ENCODE measurements around the gene NR2F6. TPM values are rescaled to one million over a fixed set of nuclear protein-coding genes. Genes with fewer than 3 reads are reported as not detected.

Gene NR2F6
- total and polyA plus RNA-seq, 9 donors, result 26.5 to 37.9 (median 31.2) TPM

DNA sequence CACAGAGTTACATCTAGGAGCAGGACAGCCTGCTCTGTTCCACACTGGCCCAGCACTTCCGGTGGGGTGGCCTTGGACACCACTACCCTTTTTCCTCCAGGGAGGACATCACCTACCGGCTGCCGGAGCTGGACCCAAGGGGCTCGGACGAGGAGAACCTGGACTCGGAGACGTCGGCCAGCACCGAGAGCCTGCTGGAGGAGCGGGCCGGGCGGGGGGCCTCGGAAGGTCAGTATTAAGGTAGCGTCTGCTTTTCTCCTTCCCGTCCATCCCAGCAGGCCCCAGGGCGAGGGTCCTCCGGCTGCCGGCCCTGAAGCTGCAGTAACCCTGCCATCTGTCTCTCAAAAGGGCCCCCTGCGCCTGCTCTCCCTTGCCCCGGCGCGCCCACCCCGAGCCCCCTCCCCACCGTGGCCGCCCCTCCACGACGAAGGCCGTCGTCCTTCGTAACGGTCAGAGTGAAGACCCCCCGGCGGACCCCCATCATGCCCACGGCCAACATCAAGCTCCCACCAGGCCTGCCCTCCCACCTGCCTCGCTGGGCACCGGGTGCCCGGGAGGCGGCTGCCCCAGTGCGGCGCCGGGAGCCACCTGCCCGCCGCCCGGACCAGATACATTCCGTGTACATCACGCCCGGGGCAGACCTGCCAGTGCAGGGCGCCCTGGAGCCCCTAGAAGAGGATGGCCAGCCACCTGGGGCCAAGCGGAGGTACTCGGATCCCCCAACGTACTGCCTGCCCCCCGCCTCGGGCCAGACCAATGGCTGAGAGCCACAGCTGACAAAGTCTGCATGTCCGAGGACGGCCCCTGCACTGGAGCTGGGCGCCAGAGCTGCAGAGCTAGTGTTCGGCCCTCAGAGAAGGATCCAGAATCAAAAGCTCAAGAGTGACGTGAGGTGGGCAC lies 33.9 kb downstream of the NR2F6 start:
- Histone ChIP-seq H3K27ac (ENCODE audit: low read length) (no peak overlapping the region), H3K27me3 (ENCODE audit: control insufficient read depth, insufficient read depth, low read length) (no peaks in the 10 kb centered on the region), H3K4me3 (ENCODE audit: low read length) (no peak overlapping the region), H3K36me3 (ENCODE audit: control insufficient read depth, insufficient read depth, low read length) (peaks cover 49% of the 10 kb centered on the region), H3K4me1 (ENCODE audit: control insufficient read depth, insufficient read depth, low read length) (peaks cover 15% of the 10 kb centered on the region), H3K9me3 (replicated peaks; ENCODE audit: control insufficient read depth, low read depth, low read length) (no peaks in the 10 kb centered on the region)
- no peak for DNase-seq
- WGBS (ENCODE audit: insufficient coverage), result 86% methylated on average over 53 of the region's 58 CpGs

DNA sequence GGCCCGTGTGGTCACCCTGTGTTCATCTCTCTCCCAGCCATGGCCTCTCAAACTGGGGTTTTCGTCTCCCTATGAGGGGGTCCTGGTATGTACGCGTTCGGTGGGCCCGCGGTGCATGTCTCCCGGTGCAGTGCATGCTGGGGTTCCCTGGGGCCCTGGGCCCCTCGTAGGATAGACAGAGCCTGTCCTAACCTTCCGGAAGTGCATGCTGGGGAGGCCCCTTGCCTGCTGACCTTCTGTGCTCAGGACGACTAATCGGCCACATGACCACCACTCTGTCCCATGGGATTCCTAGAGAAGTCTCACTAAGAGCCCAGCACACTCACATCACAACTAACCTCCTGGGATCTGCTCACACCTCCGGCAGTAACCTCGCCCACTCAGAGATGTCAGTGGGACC lies 35.4 kb downstream of the NR2F6 start:
- Histone ChIP-seq H3K27ac (ENCODE audit: low read length) (no peak overlapping the region), H3K9me3 (replicated peaks; ENCODE audit: control insufficient read depth, low read depth, low read length) (no peaks in the 10 kb centered on the region), H3K36me3 (ENCODE audit: control insufficient read depth, insufficient read depth, low read length) (peaks cover 56% of the 10 kb centered on the region), H3K4me1 (ENCODE audit: control insufficient read depth, insufficient read depth, low read length) (peaks cover 8% of the 10 kb centered on the region), H3K27me3 (ENCODE audit: control insufficient read depth, insufficient read depth, low read length) (no peaks in the 10 kb centered on the region), H3K4me3 (ENCODE audit: low read length) (no peak overlapping the region)
- 88% methylated on average over 11 of the region's 14 CpGs for WGBS (ENCODE audit: insufficient coverage)
- no peak for DNase-seq

DNA sequence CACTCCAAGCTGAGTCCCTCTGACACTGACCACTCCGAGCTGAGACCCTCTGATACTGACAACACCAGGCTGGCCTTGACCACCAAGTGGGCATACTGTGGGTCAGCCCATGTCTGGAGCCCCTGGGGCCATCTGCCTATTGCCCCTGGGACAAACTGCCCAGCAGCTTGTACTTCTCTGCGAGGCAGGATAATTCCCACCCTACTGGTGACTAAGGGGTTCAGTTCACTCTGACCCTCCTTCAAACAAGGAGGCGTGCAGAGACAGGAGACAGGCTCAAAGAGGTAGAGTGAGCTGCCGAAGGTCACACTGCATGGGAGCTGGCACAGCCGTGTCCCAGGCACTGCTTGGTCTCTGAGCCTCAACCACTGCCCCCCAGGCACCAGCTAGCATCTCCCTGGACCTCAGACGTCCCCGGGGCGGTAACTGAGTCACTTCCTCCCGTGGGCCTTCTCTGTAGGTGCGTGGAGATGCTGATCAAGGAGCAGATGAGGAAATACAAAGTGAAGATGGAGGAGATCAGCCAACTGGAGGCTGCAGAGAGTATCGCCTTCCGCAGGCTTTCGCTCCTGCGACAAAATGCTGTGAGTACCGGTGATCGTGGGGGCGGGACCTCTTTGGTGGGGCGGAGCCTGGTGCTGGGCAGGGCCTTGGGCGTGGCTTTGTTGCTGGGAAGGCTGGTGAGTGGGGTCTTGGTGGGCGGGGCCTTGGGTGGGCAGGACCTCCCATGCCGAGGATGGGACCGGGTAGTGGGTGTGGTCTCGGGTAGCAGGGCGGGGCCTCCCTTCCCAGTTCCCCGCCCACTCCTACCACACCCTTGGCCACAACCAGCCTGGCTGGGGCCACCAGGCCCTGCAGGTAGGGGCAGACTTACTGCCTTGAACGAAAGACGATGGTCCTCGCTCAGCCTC lies 36.3 kb downstream of the NR2F6 start:
- Histone ChIP-seq H3K9me3 (replicated peaks; ENCODE audit: control insufficient read depth, low read depth, low read length) (no peaks in the 10 kb centered on the region), H3K36me3 (ENCODE audit: control insufficient read depth, insufficient read depth, low read length) (peaks cover 63% of the 10 kb centered on the region), H3K27ac (ENCODE audit: low read length) (no peak overlapping the region), H3K4me3 (ENCODE audit: low read length) (no peak overlapping the region), H3K4me1 (ENCODE audit: control insufficient read depth, insufficient read depth, low read length) (peaks cover 2% of the 10 kb centered on the region), H3K27me3 (ENCODE audit: control insufficient read depth, insufficient read depth, low read length) (no peaks in the 10 kb centered on the region)
- DNase-seq, result no peak
- 77% methylated on average over 17 of the region's 28 CpGs for WGBS (ENCODE audit: insufficient coverage)

DNA sequence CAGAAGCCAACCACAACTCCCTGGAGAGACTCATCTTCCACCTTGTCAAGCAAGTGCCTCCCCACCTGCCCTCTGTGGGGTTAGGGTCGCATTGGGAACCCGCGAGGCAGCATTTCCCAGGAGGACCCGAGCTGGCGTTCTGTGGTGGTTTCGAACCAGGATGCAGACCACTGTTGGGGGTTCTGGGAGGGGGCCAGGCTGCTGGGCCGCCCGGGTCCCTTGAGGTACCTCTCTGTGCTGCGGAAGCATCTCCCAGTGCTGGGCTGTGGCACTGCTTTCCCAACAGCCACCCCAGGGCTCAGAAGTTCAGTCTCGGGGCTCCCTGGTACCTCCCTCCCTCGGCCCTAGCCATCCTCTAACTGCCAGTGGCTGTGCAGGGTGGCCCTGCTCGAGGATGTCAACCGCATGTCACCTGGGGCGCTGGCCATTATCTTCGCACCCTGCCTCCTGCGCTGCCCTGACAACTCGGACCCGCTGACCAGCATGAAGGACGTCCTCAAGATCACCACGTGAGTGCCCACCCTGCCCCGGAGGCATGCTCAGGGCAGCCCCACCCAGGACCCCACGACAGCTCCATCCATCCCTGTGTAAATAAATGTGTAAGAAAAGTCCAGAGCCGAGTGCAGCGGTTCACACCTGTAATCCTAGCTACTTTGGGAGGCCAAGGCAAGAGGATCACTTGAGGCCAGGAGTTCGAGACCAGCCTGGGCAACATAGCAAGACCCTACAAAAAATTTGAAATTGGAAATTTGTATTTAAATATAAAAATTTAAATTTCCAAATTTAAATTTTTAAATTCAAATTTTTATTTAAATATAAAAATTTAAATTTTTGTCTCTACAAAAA lies 38.8 kb downstream of the NR2F6 start:
- no peak overlapping the region for H3K27ac ChIP-seq (ENCODE audit: low read length)
- 88% methylated on average over 13 of the region's 25 CpGs for WGBS (ENCODE audit: insufficient coverage)
- peaks cover 68% of the 10 kb centered on the region for H3K36me3 ChIP-seq (ENCODE audit: control insufficient read depth, insufficient read depth, low read length)
- DNase-seq, result no peak
- H3K9me3 ChIP-seq (replicated peaks; ENCODE audit: control insufficient read depth, low read depth, low read length), result no peaks in the 10 kb centered on the region
- H3K27me3 ChIP-seq (ENCODE audit: control insufficient read depth, insufficient read depth, low read length), result no peaks in the 10 kb centered on the region
- H3K4me3 ChIP-seq (ENCODE audit: low read length), result no peak overlapping the region
- H3K4me1 ChIP-seq (ENCODE audit: control insufficient read depth, insufficient read depth, low read length), result no peaks in the 10 kb centered on the region

DNA sequence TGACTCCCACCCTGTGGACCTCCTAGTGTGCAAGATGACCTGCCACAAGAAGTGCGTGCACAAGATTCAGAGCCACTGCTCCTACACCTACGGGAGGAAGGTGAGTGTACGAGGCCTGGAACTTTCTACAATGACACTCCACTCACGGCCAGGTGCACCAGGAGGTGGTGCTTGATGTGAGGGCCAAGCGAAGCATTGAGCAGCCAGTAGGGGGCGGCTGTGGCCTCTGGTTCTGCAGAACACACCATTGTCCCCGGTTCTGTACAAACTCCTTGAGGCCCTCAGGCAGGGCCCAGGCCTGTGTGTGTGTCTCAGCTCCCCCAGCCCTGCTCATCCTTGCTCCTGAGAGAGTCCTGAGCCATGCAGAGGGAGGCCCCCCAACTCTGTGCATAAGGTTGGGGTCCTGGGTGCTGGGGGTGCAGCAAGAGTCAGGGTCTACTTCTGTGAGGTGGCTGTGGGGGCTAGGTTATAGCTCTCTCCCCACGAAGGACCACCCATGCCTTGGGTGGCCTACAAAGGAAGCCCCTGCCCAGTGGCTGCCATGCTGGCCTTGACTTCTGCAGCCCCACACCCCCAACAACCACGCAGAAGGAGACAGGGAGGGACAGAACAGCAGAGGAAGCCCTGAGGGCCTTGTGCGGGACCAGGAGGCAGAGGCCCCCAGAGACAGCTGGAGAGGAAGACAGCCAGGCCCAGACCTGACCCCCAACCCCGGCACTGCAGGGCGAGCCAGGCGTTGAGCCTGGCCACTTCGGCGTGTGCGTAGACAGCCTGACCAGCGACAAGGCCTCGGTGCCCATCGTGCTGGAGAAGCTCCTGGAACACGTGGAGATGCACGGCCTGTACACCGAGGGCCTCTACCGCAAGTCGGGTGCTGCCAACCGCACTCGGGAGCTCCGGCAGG lies 40.2 kb downstream of the NR2F6 start:
- no peak for DNase-seq
- peaks cover 76% of the 10 kb centered on the region for H3K36me3 ChIP-seq (ENCODE audit: control insufficient read depth, insufficient read depth, low read length)
- H3K27ac ChIP-seq (ENCODE audit: low read length), result no peak overlapping the region
- WGBS (ENCODE audit: insufficient coverage), result 82% methylated on average over 24 of the region's 27 CpGs
- no peaks in the 10 kb centered on the region for H3K4me1 ChIP-seq (ENCODE audit: control insufficient read depth, insufficient read depth, low read length)
- H3K27me3 ChIP-seq (ENCODE audit: control insufficient read depth, insufficient read depth, low read length), result no peaks in the 10 kb centered on the region
- H3K4me3 ChIP-seq (ENCODE audit: low read length), result no peak overlapping the region
- no peaks in the 10 kb centered on the region for H3K9me3 ChIP-seq (replicated peaks; ENCODE audit: control insufficient read depth, low read depth, low read length)

DNA sequence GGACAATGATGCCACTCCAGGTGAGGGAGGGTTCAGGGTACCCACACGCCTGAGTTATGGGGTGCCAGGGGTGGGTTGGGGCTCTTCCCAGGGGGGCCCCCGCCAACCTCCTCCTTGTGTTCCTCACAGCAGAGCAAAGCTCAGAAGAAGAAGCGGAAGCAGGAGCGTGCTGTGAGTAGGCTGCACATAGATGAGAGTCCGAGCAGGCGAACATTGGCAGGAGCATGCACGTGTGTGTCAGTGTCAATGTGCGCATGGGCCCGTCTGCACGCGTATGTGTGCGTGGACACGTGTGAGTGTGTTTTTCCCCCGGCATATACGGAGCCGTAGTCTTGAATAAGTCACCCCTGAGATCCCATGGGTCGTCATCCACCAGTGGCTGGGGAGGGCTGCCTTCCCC lies 43.0 kb downstream of the NR2F6 start:
- Histone ChIP-seq H3K4me1 (ENCODE audit: control insufficient read depth, insufficient read depth, low read length) (no peaks in the 10 kb centered on the region), H3K27me3 (ENCODE audit: control insufficient read depth, insufficient read depth, low read length) (no peaks in the 10 kb centered on the region), H3K36me3 (ENCODE audit: control insufficient read depth, insufficient read depth, low read length) (peaks cover 77% of the 10 kb centered on the region), H3K4me3 (ENCODE audit: low read length) (no peak overlapping the region), H3K9me3 (replicated peaks; ENCODE audit: control insufficient read depth, low read depth, low read length) (no peaks in the 10 kb centered on the region), H3K27ac (ENCODE audit: low read length) (no peak overlapping the region)
- 88% methylated on average over 16 of the region's 17 CpGs for WGBS (ENCODE audit: insufficient coverage)
- no peak for DNase-seq

DNA sequence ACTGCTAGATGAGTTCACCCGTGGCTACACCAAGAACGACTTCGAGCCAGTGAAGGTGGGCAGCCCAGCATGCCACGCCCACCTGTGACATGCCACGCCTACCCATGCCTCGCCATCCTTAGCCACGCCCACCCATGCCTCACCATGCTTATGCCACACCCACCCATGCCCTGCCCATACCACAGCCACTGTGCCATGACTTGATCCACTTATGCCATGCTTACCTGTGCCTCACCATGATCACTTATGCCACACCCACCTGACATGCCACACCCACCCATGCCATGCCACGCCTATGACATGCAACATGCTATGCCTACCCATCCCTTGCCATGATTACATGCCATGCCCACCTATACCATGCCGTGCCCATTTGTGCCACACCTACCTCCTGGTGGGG lies 43.5 kb downstream of the NR2F6 start:
- Histone ChIP-seq H3K36me3 (ENCODE audit: control insufficient read depth, insufficient read depth, low read length) (peaks cover 81% of the 10 kb centered on the region), H3K27me3 (ENCODE audit: control insufficient read depth, insufficient read depth, low read length) (no peaks in the 10 kb centered on the region)
- 84% methylated on average over 8 of the region's 9 CpGs for WGBS (ENCODE audit: insufficient coverage)

DNA sequence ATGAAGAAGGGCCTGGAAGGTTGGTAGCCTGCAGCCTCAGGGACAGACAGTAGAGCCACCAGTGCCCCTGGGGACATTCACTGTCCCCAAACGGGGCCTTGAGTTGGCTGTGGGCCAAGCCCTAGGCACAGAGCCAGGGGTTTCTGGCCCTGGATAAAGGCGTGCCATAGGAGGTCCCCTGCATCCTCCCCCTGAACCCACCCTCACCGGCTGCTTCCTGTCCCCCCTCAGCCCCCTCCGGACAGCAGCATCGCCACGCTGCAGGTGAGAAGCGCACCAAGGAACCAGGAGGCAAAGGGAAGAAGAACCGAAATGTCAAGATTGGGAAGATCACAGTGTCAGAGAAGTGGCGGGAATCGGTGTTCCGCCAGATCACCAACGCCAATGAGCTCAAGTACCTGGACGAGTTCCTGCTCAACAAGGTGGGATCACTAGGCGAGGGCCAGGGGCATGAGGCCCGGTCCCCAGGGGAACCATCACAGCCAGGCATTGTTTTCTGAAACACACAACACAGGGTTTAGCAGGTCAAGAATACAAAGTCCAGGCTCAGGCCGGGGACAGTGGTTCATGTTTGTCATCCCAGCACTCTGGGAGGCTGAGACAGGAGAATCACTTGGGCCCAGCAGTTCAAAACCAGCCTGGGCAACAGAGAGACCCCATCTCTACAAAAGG lies 45.2 kb downstream of the NR2F6 start:
- 88% methylated on average over 8 of the region's 16 CpGs for WGBS (ENCODE audit: insufficient coverage)
- H3K27me3 ChIP-seq (ENCODE audit: control insufficient read depth, insufficient read depth, low read length), result no peaks in the 10 kb centered on the region
- H3K4me1 ChIP-seq (ENCODE audit: control insufficient read depth, insufficient read depth, low read length), result no peaks in the 10 kb centered on the region
- no peak overlapping the region for H3K4me3 ChIP-seq (ENCODE audit: low read length)
- no peak overlapping the region for H3K27ac ChIP-seq (ENCODE audit: low read length)
- H3K36me3 ChIP-seq (ENCODE audit: control insufficient read depth, insufficient read depth, low read length), result peaks cover 71% of the 10 kb centered on the region
- no peak for DNase-seq
- H3K9me3 ChIP-seq (replicated peaks; ENCODE audit: control insufficient read depth, low read depth, low read length), result no peaks in the 10 kb centered on the region

More for the DNA sequence above, 43.5 kb downstream of the NR2F6 start:
- H3K4me1 ChIP-seq (ENCODE audit: control insufficient read depth, insufficient read depth, low read length), result no peaks in the 10 kb centered on the region
- H3K4me3 ChIP-seq (ENCODE audit: low read length), result no peak overlapping the region
- DNase-seq, result no peak
- H3K27ac ChIP-seq (ENCODE audit: low read length), result no peak overlapping the region
- H3K9me3 ChIP-seq (replicated peaks; ENCODE audit: control insufficient read depth, low read depth, low read length), result no peaks in the 10 kb centered on the region

DNA sequence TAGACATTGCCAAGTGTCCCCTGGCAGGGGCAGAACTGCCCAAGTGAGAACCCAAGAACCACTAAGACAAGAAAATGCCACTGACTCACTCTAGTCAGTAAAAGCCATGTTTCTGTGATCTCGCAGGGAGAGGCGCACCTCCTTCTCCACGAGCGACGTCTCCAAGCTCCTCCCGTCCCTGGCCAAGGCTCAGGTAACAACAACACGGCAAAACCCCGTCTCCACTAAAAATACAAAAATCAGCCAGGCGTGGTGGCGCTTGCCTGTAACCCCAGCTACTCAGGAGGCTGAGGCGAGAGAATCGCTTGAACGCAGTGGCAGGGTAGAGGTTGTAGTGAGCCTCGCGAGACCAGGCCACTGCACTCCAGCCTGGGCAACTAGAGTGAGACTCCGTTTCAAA lies 48.1 kb downstream of the NR2F6 start:
- no peaks in the 10 kb centered on the region for H3K9me3 ChIP-seq (replicated peaks; ENCODE audit: control insufficient read depth, low read depth, low read length)
- peaks cover 80% of the 10 kb centered on the region for H3K36me3 ChIP-seq (ENCODE audit: control insufficient read depth, insufficient read depth, low read length)
- H3K27ac ChIP-seq (ENCODE audit: low read length), result no peak overlapping the region
- no peak overlapping the region for H3K4me3 ChIP-seq (ENCODE audit: low read length)
- H3K27me3 ChIP-seq (ENCODE audit: control insufficient read depth, insufficient read depth, low read length), result no peaks in the 10 kb centered on the region
- no peaks in the 10 kb centered on the region for H3K4me1 ChIP-seq (ENCODE audit: control insufficient read depth, insufficient read depth, low read length)
- WGBS (ENCODE audit: insufficient coverage), result 91% methylated on average over 5 of the region's 16 CpGs
- DNase-seq, result no peak

Data from muscle of leg (tissue), 11 donors.